Activated T-cell treated with anti-CD3 and anti-CD28 coated beads, Interleukin-2, amount 50 U/mL, for 72 hours (primary cell): ENCODE measurements around the gene TSPYL1. TPM values are rescaled to one million over a fixed set of nuclear protein-coding genes. Genes with fewer than 3 reads are reported as not detected.
"Not testable (repeated sequence)": the region's sequence is repeated elsewhere in the genome, so short reads cannot be mapped to it uniquely, and the experiment has no call there.

Source experiments
- ATAC-seq, 2 donors: fragments of 150-1000 bp; cut with Tn5 transposase; replicated peaks in 1 of 2; 2 replicates each; pipeline ENCODE4 v1.10.0; 2021; ENCODE audit warnings: moderate library complexity in 2 of 2, mild to moderate bottlenecking in 1 of 2
- DNase-seq, 2 donors: peaks; one replicate each; pipeline ENCODE4 v3.0.0; 2021 to 2022; ENCODE audit warnings: mixed read lengths in 1 of 2
- H3K27ac Mint-ChIP-seq: one replicate; pipeline ENCODE4 v1.8.0; 2022; ENCODE audit warnings: mild to moderate bottlenecking, moderate library complexity, mixed read lengths
- H3K27me3 Mint-ChIP-seq: one replicate; pipeline ENCODE4 v1.8.0; 2022; ENCODE audit warnings: low read depth, mixed read lengths
- H3K36me3 Mint-ChIP-seq, 2 donors: one replicate each; pipeline ENCODE4 v1.8.0; 2022; ENCODE audit warnings: mixed read lengths in 2 of 2, mild to moderate bottlenecking in 1 of 2; ENCODE audit not compliant: insufficient read depth in 2 of 2
- H3K4me1 Mint-ChIP-seq: one replicate; pipeline ENCODE4 v1.8.0; 2022; ENCODE audit warnings: low read depth, mixed read lengths
- H3K4me3 Mint-ChIP-seq, 2 donors: one replicate each; pipeline ENCODE4 v1.8.0; 2022; ENCODE audit warnings: mild to moderate bottlenecking in 2 of 2, mixed read lengths in 2 of 2, moderate library complexity in 2 of 2
- H3K9me3 Mint-ChIP-seq, 2 donors: one replicate each; pipeline ENCODE4 v1.8.0; 2022; ENCODE audit warnings: mixed read lengths in 2 of 2
- total RNA-seq, 2 donors: library from RNA; stranded (reverse); gene quantifications; one replicate each; pipeline ENCODE4 v1.2.3, GENCODE V29; 2022

Gene TSPYL1
- total RNA-seq, 2 donors from 2014 or later = 43.2 to 55.0 TPM

- ATAC-seq = no peak
- DNase-seq = no peak
- Mint-ChIP-seq H3K9me3 (no peaks in the 10 kb centered on the region), H3K27ac (no peak overlapping the region), H3K4me1 (no peaks in the 10 kb centered on the region), H3K4me3 (no peak overlapping the region), H3K36me3 (no peaks in the 10 kb centered on the region), H3K27me3 (no peaks in the 10 kb centered on the region)
These were observed 10.1 kb upstream of the TSPYL1 start for GRCh38 chr6:116289876-116290275.

GRCh38 chr6:116287689-116288282 is 8.1 kb upstream of the TSPYL1 start:
- H3K9me3 Mint-ChIP-seq = no peaks in the 10 kb centered on the region
- H3K27me3 Mint-ChIP-seq = no peaks in the 10 kb centered on the region
- ATAC-seq = peak; percentile 48 to 56
- no peaks in the 10 kb centered on the region for H3K36me3 Mint-ChIP-seq
- no peak overlapping the region for H3K4me3 Mint-ChIP-seq
- H3K4me1 Mint-ChIP-seq = no peaks in the 10 kb centered on the region
- peak overlapping the region; percentile 29 for H3K27ac Mint-ChIP-seq
- DNase-seq = no peak

GRCh38 chr6:116286773-116287358 is 7.1 kb upstream of the TSPYL1 start:
- DNase-seq (no peak), ATAC-seq (no peak)
- Mint-ChIP-seq H3K27ac (no peak overlapping the region), H3K9me3 (no peaks in the 10 kb centered on the region), H3K36me3 (no peaks in the 10 kb centered on the region), H3K4me3 (no peak overlapping the region), H3K27me3 (no peaks in the 10 kb centered on the region), H3K4me1 (no peaks in the 10 kb centered on the region)

- ATAC-seq, H3K27ac Mint-ChIP-seq, H3K36me3 Mint-ChIP-seq, H3K4me3 Mint-ChIP-seq, DNase-seq, H3K27me3 Mint-ChIP-seq, H3K9me3 Mint-ChIP-seq: not testable (repeated sequence)
- peaks cover 13% of the 10 kb centered on the region for H3K4me1 Mint-ChIP-seq
These were observed 5.3 kb upstream of the TSPYL1 start for GRCh38 chr6:116284984-116285383.

GRCh38 chr6:116283191-116283590 is 3.5 kb upstream of the TSPYL1 start:
- Mint-ChIP-seq H3K36me3 (peaks cover 8% of the 10 kb centered on the region in 2 donors), H3K27ac (no peak overlapping the region), H3K9me3 (no peaks in the 10 kb centered on the region), H3K4me1 (peaks cover 15% of the 10 kb centered on the region), H3K27me3 (no peaks in the 10 kb centered on the region), H3K4me3 (no peak overlapping the region)
- DNase-seq = no peak
- ATAC-seq = no peak

GRCh38 chr6:116282698-116283097 is 3.0 kb upstream of the TSPYL1 start:
- H3K9me3 Mint-ChIP-seq = no peaks in the 10 kb centered on the region
- ATAC-seq (no peak), DNase-seq (no peak)
- H3K4me1 Mint-ChIP-seq = peaks cover 20% of the 10 kb centered on the region
- no peak overlapping the region for H3K27ac Mint-ChIP-seq
- peaks cover 11% of the 10 kb centered on the region in 2 donors for H3K36me3 Mint-ChIP-seq
- H3K4me3 Mint-ChIP-seq = no peak overlapping the region
- H3K27me3 Mint-ChIP-seq = no peaks in the 10 kb centered on the region

- Mint-ChIP-seq H3K4me1 (peaks cover 38% of the 10 kb centered on the region), H3K36me3 (peaks cover 16 to 17% of the 10 kb centered on the region in 2 donors), H3K27ac (peak overlapping the region; percentile 99), H3K4me3 (peak overlapping the region; percentile 88 to 98), H3K9me3 (no peaks in the 10 kb centered on the region), H3K27me3 (no peaks in the 10 kb centered on the region)
- ATAC-seq (no peak), DNase-seq (no peak)
These were observed 1.2 kb upstream of the TSPYL1 start for GRCh38 chr6:116280933-116281316.

- Mint-ChIP-seq H3K27me3 (no peaks in the 10 kb centered on the region), H3K4me1 (peaks cover 44% of the 10 kb centered on the region), H3K4me3 (peak overlapping the region; percentile 88 to 98), H3K27ac (peak overlapping the region; percentile 99), H3K9me3 (no peaks in the 10 kb centered on the region), H3K36me3 (peaks cover 16 to 17% of the 10 kb centered on the region in 2 donors)
- no peak for ATAC-seq
- no peak for DNase-seq
These were observed 617 bp upstream of the TSPYL1 start for GRCh38 chr6:116280161-116280932.

GRCh38 chr6:116278854-116279231 is 887 bp downstream of the TSPYL1 start:
- H3K36me3 Mint-ChIP-seq = peaks cover 16 to 21% of the 10 kb centered on the region in 2 donors
- H3K9me3 Mint-ChIP-seq = no peaks in the 10 kb centered on the region
- H3K27me3 Mint-ChIP-seq = no peaks in the 10 kb centered on the region
- peak overlapping the region; percentile 88 to 98 for H3K4me3 Mint-ChIP-seq
- ATAC-seq (peak; percentile 1 to 3), DNase-seq (peak in 1 of 2 donors; percentile 19)
- H3K4me1 Mint-ChIP-seq = peaks cover 58% of the 10 kb centered on the region
- peak overlapping the region; percentile 99 for H3K27ac Mint-ChIP-seq

- ATAC-seq (no peak), DNase-seq (no peak)
- H3K36me3 Mint-ChIP-seq = peaks cover 16 to 21% of the 10 kb centered on the region in 2 donors
- peak overlapping the region; percentile 99 for H3K27ac Mint-ChIP-seq
- H3K9me3 Mint-ChIP-seq = no peaks in the 10 kb centered on the region
- peak overlapping the region; percentile 88 to 98 for H3K4me3 Mint-ChIP-seq
- peaks cover 61% of the 10 kb centered on the region for H3K4me1 Mint-ChIP-seq
- H3K27me3 Mint-ChIP-seq = no peaks in the 10 kb centered on the region
These were observed 1.3 kb downstream of the TSPYL1 start for GRCh38 chr6:116278481-116278829.

- Mint-ChIP-seq H3K4me1 (peaks cover 73% of the 10 kb centered on the region), H3K9me3 (no peaks in the 10 kb centered on the region), H3K27ac (peak overlapping the region; percentile 99), H3K36me3 (peaks cover 16 to 21% of the 10 kb centered on the region in 2 donors), H3K27me3 (no peaks in the 10 kb centered on the region), H3K4me3 (peak overlapping the region; percentile 88 to 98)
- DNase-seq (no peak), ATAC-seq (no peak)
These were observed 2.6 kb downstream of the TSPYL1 start for GRCh38 chr6:116277124-116277523.

GRCh38 chr6:116271149-116271708 is 8.5 kb downstream of the TSPYL1 start:
- H3K27ac Mint-ChIP-seq = peak overlapping the region; percentile 73
- peaks cover 3 to 5% of the 10 kb centered on the region in 2 donors for H3K36me3 Mint-ChIP-seq
- H3K27me3 Mint-ChIP-seq = no peaks in the 10 kb centered on the region
- no peaks in the 10 kb centered on the region for H3K9me3 Mint-ChIP-seq
- DNase-seq (no peak), ATAC-seq (no peak)
- H3K4me1 Mint-ChIP-seq = peaks cover 58% of the 10 kb centered on the region
- H3K4me3 Mint-ChIP-seq = no peak overlapping the region

- Mint-ChIP-seq H3K27me3 (no peaks in the 10 kb centered on the region), H3K36me3 (peaks cover 10 to 11% of the 10 kb centered on the region in 2 donors), H3K27ac (peak overlapping the region; percentile 77), H3K4me3 (peak overlapping the region in 1 of 2 donors; percentile 11), H3K4me1 (peaks cover 47% of the 10 kb centered on the region), H3K9me3 (peaks cover 0 to 3% of the 10 kb centered on the region in 2 donors)
- DNase-seq = no peak
- ATAC-seq = peak; percentile 50 to 52
These were observed 11.0 kb downstream of the TSPYL1 start for GRCh38 chr6:116268589-116269293.
